Kidney epithelial cell (primary cell): ENCODE measurements around the gene SLC24A1. TPM values are rescaled to one million over a fixed set of nuclear protein-coding genes. Genes with fewer than 3 reads are reported as not detected.

Experiments
- DNase-seq: peaks from one replicate; pipeline ENCODE4 v3.0.0-alpha.2; 2010; ENCODE audit warnings: low read depth
- H3K27me3 ChIP-seq: 2 replicates; pipeline ENCODE4 v1.6.0; 2011; ENCODE audit warnings: low read length; ENCODE audit not compliant: control insufficient read depth, insufficient read depth
- H3K36me3 ChIP-seq: 2 replicates; pipeline ENCODE4 v1.5.1; 2011; ENCODE audit warnings: low read length; ENCODE audit not compliant: control insufficient read depth, insufficient read depth
- H3K4me3 ChIP-seq: 2 replicates; pipeline ENCODE4 v1.5.1; 2011; ENCODE audit warnings: low read depth, mild to moderate bottlenecking, control low read depth, low read length
- CTCF ChIP-seq: IDR thresholded peaks from 2 replicates; pipeline ENCODE4 v1.5.1; 2011; ENCODE audit warnings: mild to moderate bottlenecking, moderate library complexity, low read length, control low read depth, inconsistent platforms; ENCODE audit not compliant: insufficient read depth, poor library complexity, severe bottlenecking
- total RNA-seq: library from RNA; depleted of rRNA; stranded (reverse); fragments of >200 nt; gene quantifications from 2 replicates; pipeline ENCODE4 v1.2.3, GENCODE V29; 2015

Gene SLC24A1
- total RNA-seq, 1 donor from 2014 or later, result 11.3 TPM

DNA sequence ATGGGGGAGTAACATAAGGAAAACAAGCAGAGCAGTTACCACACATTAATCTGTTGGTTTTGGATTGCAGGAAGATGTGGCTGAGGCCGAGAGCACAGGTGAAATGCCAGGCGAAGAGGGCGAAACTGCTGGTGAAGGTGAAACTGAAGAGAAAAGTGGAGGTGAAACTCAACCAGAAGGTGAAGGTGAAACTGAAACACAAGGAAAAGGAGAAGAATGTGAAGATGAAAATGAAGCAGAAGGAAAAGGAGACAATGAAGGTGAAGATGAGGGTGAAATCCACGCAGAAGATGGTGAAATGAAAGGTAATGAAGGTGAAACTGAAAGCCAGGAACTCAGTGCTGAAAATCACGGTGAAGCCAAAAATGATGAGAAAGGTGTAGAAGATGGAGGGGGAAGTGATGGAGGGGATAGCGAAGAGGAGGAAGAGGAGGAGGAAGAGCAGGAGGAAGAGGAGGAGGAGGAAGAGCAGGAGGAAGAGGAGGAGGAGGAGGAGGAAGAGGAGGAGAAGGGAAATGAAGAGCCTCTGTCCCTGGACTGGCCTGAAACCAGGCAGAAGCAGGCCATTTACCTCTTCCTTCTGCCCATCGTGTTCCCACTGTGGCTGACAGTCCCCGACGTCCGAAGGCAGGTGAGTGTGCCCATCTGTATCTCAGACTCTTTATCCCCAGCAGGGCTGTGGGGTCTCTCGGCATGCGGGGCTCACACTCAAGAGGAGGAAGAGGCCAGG lies 28.7 kb downstream of the SLC24A1 start:
- no peaks in the 10 kb centered on the region for H3K27me3 ChIP-seq
- no peaks in the 10 kb centered on the region for H3K36me3 ChIP-seq
- H3K4me3 ChIP-seq, result no peak overlapping the region
- TF ChIP-seq CTCF, result no peak
- DNase-seq, result no peak

GRCh38 chr15:65651042-65651322 lies 29.2 kb downstream of the SLC24A1 start:
- H3K27me3 ChIP-seq, result no peaks in the 10 kb centered on the region
- no peak overlapping the region for H3K4me3 ChIP-seq
- DNase-seq, result no peak
- no peak for TF ChIP-seq CTCF
- no peaks in the 10 kb centered on the region for H3K36me3 ChIP-seq

- no peak for DNase-seq
- Histone ChIP-seq H3K27me3 (no peaks in the 10 kb centered on the region), H3K36me3 (no peaks in the 10 kb centered on the region), H3K4me3 (no peak overlapping the region)
- no peak for TF ChIP-seq CTCF
These were observed 30.4 kb downstream of the SLC24A1 start for GRCh38 chr15:65651831-65652749.

GRCh38 chr15:65653341-65653740 lies 31.6 kb downstream of the SLC24A1 start:
- Histone ChIP-seq H3K4me3 (no peak overlapping the region), H3K27me3 (no peaks in the 10 kb centered on the region), H3K36me3 (no peaks in the 10 kb centered on the region)
- DNase-seq, result no peak
- TF ChIP-seq CTCF, result no peak

- Histone ChIP-seq H3K4me3 (no peak overlapping the region), H3K36me3 (no peaks in the 10 kb centered on the region), H3K27me3 (no peaks in the 10 kb centered on the region)
- DNase-seq, result no peak
- no peak for TF ChIP-seq CTCF
These were observed 32.2 kb downstream of the SLC24A1 start for GRCh38 chr15:65653801-65654521.
